HUES6 (cell line): ENCODE results near the gene CFAP77.
"Not testable (repeated sequence)": the region's sequence is repeated elsewhere in the genome, so short reads cannot be mapped to it uniquely, and the experiment has no call there.

ENCODE experiments used
- H3K27ac ChIP-seq: 2 replicates; pipeline ENCODE4 v1.7.0; 2013; ENCODE audit warnings: low read depth, mild to moderate bottlenecking, low read length, inconsistent platforms
- H3K27me3 ChIP-seq: 2 replicates; pipeline ENCODE4 v1.6.1; 2013; ENCODE audit warnings: low read length; ENCODE audit not compliant: control insufficient read depth, insufficient read depth
- H3K36me3 ChIP-seq: 2 replicates; pipeline ENCODE4 v1.6.1; 2013; ENCODE audit warnings: low read length; ENCODE audit not compliant: control insufficient read depth, insufficient read depth
- H3K4me1 ChIP-seq: 2 replicates; pipeline ENCODE4 v1.6.1; 2013; ENCODE audit warnings: low read length; ENCODE audit not compliant: control insufficient read depth, insufficient read depth
- H3K4me3 ChIP-seq: 2 replicates; pipeline ENCODE4 v1.5.1; 2013; ENCODE audit warnings: low read depth, low read length
- H3K9ac ChIP-seq: one replicate; pipeline ENCODE4 v1.6.1; 2013; ENCODE audit warnings: mild to moderate bottlenecking, low read length
- H3K9me3 ChIP-seq: 2 replicates; pipeline ENCODE4 v1.6.1; 2013; ENCODE audit warnings: low read depth, low read length; ENCODE audit not compliant: control insufficient read depth, insufficient read depth

The CFAP77 gene

DNA sequence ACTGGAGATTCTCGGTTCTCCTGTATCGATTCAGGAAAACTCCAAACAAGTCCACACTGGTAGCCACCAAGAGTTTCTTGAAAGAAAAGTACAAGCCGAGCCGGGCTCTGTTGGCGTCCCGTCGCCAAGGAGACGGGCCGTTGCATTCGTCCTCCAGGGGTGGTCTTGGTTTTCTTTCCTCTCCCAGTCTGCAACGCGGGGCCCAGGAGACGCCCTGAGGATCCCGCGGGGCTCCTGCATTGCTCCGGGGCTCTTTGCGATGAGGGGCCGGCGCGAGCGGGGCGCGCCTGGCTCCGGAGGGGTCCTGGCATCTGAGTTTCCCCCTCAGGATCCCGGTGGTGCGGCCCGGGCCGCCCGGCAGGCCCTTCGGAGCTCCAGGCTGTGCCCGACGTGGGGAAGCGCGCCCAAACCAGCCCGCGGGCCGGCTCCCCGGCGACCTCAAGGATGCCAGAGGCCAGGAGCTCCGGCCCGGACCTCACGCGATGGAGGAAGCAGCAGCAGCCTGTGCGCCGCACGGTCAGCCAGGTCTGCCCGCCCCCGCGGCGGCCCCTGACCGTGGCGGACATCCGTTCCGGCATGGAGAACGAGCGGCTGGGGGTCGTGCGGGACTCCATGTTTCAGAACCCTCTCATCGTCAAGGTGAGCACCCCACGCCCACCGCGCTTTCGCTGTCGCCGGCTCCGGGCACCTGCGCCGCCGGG lies at the start of gene CFAP77:
Gene CFAP77 (plus strand): TSS at position 384 of the 701 bp plus-strand sequence. CDS start 61 bp downstream, at position 445.
- Histone ChIP-seq H3K27me3 (peaks cover 49% of the 10 kb centered on the region), H3K27ac (peak within 1 kb of the TSS; percentile 96), H3K4me3 (peak within 1 kb of the TSS; percentile 79), H3K9me3 (no peaks in the 10 kb centered on the region), H3K36me3 (no peaks in the 10 kb centered on the region), H3K4me1 (peaks cover 23% of the 10 kb centered on the region), H3K9ac (peak within 1 kb of the TSS; percentile 88)

DNA sequence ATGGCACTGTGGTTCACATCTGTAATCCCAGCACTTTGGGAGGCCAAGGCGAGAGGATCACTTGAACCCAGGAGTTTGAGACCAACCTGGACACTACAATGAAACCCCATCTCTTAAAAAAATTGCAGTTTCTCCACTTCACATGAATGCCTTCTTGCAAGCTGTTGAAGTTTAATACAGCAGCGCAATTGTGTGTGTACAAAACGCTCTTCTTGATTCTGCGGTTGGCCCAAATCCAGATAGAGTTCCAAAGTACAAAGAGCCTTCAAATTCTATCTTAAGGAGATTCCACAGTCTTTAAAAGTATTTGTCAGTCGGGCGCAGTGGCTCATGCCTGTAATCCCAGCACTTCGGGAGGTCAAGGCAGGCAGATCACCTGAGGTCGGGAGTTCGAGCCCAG lies 45.9 kb upstream of the CFAP77 start:
- H3K27ac ChIP-seq, result no peak overlapping the region
- H3K4me3 ChIP-seq, result no peak overlapping the region
- H3K9ac ChIP-seq, result no peak overlapping the region
- H3K36me3 ChIP-seq, result no peaks in the 10 kb centered on the region
- H3K4me1 ChIP-seq, result peaks cover 3% of the 10 kb centered on the region; the same call in 1 of the 2 replicates
- no peaks in the 10 kb centered on the region for H3K9me3 ChIP-seq
- H3K27me3 ChIP-seq, result no peaks in the 10 kb centered on the region

DNA sequence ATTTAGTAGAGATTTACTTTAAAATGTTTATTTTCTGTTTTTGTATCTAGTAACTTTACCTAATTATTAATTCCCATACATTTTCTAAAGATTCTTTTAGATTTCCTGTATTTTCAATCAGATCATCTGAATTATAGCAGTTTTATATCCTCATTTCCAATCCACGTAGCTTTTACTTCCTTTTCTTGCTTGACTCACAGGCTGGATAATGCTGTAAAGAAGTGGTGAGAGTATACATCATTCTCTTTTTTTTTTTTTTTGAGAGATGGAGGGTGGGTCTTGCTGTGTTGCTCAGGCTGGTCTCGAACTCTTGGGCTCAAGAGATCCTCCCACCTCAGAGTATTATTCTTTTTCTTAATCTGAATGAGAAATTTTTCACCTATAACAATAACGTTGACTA lies 44.0 kb upstream of the CFAP77 start:
- H3K9me3 ChIP-seq, result no peaks in the 10 kb centered on the region
- no peaks in the 10 kb centered on the region for H3K36me3 ChIP-seq
- peaks cover 3% of the 10 kb centered on the region; the same call in 1 of the 2 replicates for H3K4me1 ChIP-seq
- no peak overlapping the region for H3K4me3 ChIP-seq
- H3K27ac ChIP-seq, result no peak overlapping the region
- no peak overlapping the region for H3K9ac ChIP-seq
- no peaks in the 10 kb centered on the region for H3K27me3 ChIP-seq

- H3K36me3 ChIP-seq, result no peaks in the 10 kb centered on the region
- H3K27ac ChIP-seq, result no peak overlapping the region
- H3K4me3 ChIP-seq, result no peak overlapping the region
- peaks cover 3% of the 10 kb centered on the region; the same call in 1 of the 2 replicates for H3K4me1 ChIP-seq
- H3K27me3 ChIP-seq, result no peaks in the 10 kb centered on the region
- H3K9me3 ChIP-seq, result no peaks in the 10 kb centered on the region
- H3K9ac ChIP-seq, result no peak overlapping the region
Observed at GRCh38 chr9:132366481-132366880, 43.5 kb upstream of the CFAP77 start.

DNA sequence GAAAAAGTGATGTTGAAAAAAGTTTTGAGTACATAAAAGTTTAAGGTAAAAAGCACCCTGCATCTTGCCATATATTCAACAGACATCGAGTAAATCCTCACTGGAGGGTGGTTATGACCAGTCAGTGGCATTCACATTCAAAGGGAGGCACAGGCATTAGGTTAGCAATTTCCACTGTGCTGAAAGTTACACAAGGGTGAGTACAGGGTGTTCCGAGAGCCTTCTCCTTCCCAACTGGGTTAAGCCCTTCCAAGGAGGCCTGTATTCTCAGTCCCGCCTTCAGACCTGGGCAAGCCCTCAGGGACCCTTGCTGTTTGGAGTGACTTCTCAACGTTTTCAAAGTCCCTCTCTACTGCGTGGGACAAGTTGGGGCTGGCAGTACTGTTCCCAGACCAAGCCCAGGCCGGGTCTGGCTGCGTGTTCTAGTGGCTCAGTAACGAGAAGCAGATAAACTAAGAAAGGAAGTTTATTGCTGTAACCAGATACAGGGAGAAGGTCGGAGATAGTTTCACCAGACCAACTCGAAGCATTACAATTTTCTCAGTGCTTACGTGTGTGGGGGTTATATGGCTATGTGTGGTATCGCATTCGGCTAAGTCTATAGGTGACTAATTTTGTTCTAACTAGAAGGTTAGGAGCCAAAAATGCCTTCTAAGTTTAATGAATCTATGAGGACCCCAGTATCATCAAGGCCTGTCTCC lies 42.2 kb upstream of the CFAP77 start:
- Histone ChIP-seq H3K9ac (no peak overlapping the region), H3K27me3 (no peaks in the 10 kb centered on the region), H3K36me3 (no peaks in the 10 kb centered on the region), H3K4me3 (no peak overlapping the region), H3K4me1 (peaks cover 7% of the 10 kb centered on the region; the same call in 1 of the 2 replicates), H3K27ac (no peak overlapping the region), H3K9me3 (no peaks in the 10 kb centered on the region)

DNA sequence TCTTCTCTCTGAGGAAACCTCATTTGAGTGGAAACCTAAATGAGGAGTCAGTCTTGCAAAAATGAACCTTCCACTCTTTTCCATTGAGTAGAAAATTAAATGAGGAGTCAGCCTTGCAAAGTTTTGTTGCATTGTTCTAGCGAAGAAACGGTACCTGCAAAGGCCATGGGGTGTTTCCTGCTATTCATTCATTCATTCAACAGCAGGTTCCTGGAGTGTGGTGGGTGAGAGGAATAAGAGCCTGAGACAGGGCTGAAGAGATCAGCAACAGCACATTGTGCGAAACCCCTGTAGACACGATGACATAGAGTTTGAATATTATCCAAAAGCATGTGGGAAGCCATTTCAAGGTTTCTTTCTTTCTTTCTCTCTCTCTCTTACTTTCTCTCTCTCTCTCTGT lies 40.6 kb upstream of the CFAP77 start:
- Histone ChIP-seq H3K9me3 (no peaks in the 10 kb centered on the region), H3K4me3 (no peak overlapping the region), H3K4me1 (peaks cover 7% of the 10 kb centered on the region; the same call in 1 of the 2 replicates), H3K36me3 (no peaks in the 10 kb centered on the region), H3K27me3 (no peaks in the 10 kb centered on the region), H3K27ac (no peak overlapping the region), H3K9ac (no peak overlapping the region)

GRCh38 chr9:132370592-132370991 lies 39.4 kb upstream of the CFAP77 start:
- Histone ChIP-seq H3K27me3 (no peaks in the 10 kb centered on the region), H3K36me3 (peaks cover 7% of the 10 kb centered on the region; the same call in 1 of the 2 replicates), H3K9me3 (no peaks in the 10 kb centered on the region), H3K4me1 (peaks cover 7% of the 10 kb centered on the region; the same call in 1 of the 2 replicates), H3K27ac (no peak overlapping the region), H3K9ac (no peak overlapping the region), H3K4me3 (no peak overlapping the region)

DNA sequence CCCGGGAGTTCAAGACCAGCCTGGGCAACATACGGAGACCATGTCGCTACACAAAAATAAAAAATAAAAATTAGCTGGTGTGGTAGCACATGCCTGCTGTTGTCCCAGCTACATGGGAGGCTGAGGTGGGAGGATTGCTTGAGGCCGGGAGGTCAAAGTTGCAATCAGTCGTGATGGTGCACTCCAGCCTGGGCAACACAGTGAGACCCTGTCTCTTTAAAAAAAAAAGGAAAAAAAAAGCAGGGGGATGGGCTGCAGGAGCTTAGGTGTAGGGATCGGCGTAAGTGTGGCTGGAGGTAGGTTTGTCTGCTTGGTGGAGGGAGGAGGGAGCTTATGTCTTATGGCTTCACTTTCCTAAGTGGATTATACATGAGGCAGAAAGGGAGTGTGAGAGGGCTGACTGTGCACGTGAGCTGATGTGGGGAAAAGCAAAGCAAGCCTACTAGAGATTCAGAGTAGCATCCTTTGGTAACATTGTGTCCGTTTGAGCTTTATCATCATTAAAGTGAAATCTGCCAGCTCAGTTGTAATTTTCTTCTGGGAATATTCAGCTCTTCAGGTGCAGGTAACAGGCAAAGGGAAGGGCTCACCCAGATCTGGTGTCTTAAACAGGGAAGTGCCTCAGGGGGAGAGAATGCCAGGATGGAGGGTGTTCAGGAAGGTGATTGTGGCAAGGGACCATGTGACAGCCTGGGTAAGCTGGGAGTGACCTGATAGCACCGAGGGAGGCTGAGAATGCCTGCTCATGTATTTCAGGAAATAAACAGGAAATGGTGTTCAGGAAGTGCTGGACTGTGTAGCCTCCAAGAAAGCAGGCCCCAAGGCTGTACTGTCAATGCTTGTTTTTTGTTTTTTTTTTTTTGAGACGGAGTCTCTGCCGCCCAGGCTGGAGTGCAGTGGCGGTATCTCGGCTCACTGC lies 37.6 kb upstream of the CFAP77 start:
- Histone ChIP-seq H3K27me3 (no peaks in the 10 kb centered on the region), H3K36me3 (peaks cover 26% of the 10 kb centered on the region), H3K9ac (no peak overlapping the region), H3K27ac (no peak overlapping the region), H3K4me3 (no peak overlapping the region), H3K9me3 (peaks cover 5% of the 10 kb centered on the region), H3K4me1 (peaks cover 7% of the 10 kb centered on the region; the same call in 1 of the 2 replicates)

DNA sequence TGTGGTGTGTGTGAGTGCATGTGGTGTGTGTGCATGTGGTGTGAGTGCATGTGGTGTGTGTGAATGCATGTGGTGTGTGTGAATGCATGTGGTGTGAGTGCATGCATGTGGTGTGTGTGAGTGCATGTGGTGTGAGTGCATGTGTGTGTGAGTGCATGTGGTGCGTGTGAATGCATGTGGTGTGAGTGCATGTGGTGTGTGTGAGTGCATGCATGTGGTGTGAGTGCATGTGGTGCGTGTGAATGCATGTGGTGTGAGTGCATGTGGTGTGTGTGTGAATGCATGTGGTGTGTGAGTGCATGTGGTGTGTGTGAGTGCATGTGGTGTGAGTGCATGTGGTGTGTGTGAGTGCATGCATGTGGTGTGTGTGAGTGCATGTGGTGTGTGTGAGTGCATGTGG lies 32.2 kb upstream of the CFAP77 start:
- Histone ChIP-seq H3K36me3 (peaks cover 69% of the 10 kb centered on the region), H3K9me3 (peaks cover 17% of the 10 kb centered on the region)
- not testable (repeated sequence) for H3K9ac ChIP-seq, H3K27me3 ChIP-seq, H3K4me3 ChIP-seq, H3K4me1 ChIP-seq, H3K27ac ChIP-seq

- H3K36me3 ChIP-seq, result peaks cover 72% of the 10 kb centered on the region
- H3K4me1 ChIP-seq, H3K9ac ChIP-seq, H3K4me3 ChIP-seq, H3K27me3 ChIP-seq, H3K27ac ChIP-seq: not testable (repeated sequence)
- peaks cover 17% of the 10 kb centered on the region for H3K9me3 ChIP-seq
Observed at GRCh38 chr9:132378416-132378815, 31.6 kb upstream of the CFAP77 start.
